Transverse colon (tissue), 4 donors: ENCODE measurements around the gene FOXD4. TPM values are rescaled to one million over a fixed set of nuclear protein-coding genes. Genes with fewer than 3 reads are reported as not detected.
"Not testable (repeated sequence)": the region's sequence is repeated elsewhere in the genome, so short reads cannot be mapped to it uniquely, and the experiment has no call there.

Source experiments
- DNase-seq: peaks from one replicate; pipeline ENCODE4 v3.0.0-alpha.2; 2019
- H3K27ac ChIP-seq, 4 donors: fragments of 200-600 bp; sonication (generic); 2 replicates each; pipeline ENCODE4 v1.5.1; 2016 to 2018; ENCODE audit warnings: inconsistent platforms in 4 of 4
- H3K27me3 ChIP-seq: fragments of 200-600 bp; sonication (generic); 2 replicates; pipeline ENCODE4 v1.5.1; 2017; ENCODE audit warnings: inconsistent platforms
- H3K36me3 ChIP-seq, 4 donors: fragments of 200-600 bp; sonication (generic); 2 replicates each; pipeline ENCODE4 v1.5.1; 2017 to 2019; ENCODE audit warnings: inconsistent platforms in 4 of 4
- H3K4me1 ChIP-seq, 4 donors: fragments of 200-600 bp; sonication (generic); 2 replicates each; pipeline ENCODE4 v1.5.1; 2017 to 2020; ENCODE audit warnings: inconsistent platforms in 4 of 4
- H3K4me3 ChIP-seq, 4 donors: fragments of 200-600 bp; sonication (generic); 1 replicate in 1 of 4; 2 replicates in 3 of 4; pipeline versions ENCODE4 v1.5.1 to v1.6.1; 2017 to 2019; ENCODE audit warnings: inconsistent platforms in 4 of 4
- H3K9me3 ChIP-seq, 2 donors: fragments of 200-600 bp; sonication (generic); 2 replicates each; pipeline ENCODE4 v1.5.1; 2017 to 2019; ENCODE audit warnings: inconsistent platforms in 2 of 2
- WGBS, 2 donors: methylation state at CpG; one replicate each; pipeline ENCODE4 v1.1.5; 2018; ENCODE audit warnings: low coverage in 1 of 2; 5-methylcytosine and 5-hydroxymethylcytosine counted together
- in situ Hi-C, 4 donors: fragments of 200-750 bp; cut with MboI; loops; one replicate each; pipeline versions ENCODE4 v1.15.0 to v1.15.1; 2017; ENCODE audit warnings: low sequenced_read_pairs in 3 of 4, low pct_ligation_motif_present in 1 of 4, low pct_unique_long_range_greater_than_20kb in 1 of 4
- intact Hi-C: fragments of 100-400 bp; cut with DNase I; formaldehyde crosslinking; loops from one replicate; pipeline ENCODE4 v1.15.1; 2023; ENCODE audit warnings: low total_unique reads
- total RNA-seq, 4 donors: library from RNA; depleted of rRNA; stranded (reverse); fragments of >200 nt; gene quantifications; one replicate each; pipeline ENCODE4 v1.1.0, GENCODE V29; 2016

FOXD4 gene
- total RNA-seq, 4 donors from 2014 or later = 0.27 to 0.32 TPM; not detected in 2

DNA sequence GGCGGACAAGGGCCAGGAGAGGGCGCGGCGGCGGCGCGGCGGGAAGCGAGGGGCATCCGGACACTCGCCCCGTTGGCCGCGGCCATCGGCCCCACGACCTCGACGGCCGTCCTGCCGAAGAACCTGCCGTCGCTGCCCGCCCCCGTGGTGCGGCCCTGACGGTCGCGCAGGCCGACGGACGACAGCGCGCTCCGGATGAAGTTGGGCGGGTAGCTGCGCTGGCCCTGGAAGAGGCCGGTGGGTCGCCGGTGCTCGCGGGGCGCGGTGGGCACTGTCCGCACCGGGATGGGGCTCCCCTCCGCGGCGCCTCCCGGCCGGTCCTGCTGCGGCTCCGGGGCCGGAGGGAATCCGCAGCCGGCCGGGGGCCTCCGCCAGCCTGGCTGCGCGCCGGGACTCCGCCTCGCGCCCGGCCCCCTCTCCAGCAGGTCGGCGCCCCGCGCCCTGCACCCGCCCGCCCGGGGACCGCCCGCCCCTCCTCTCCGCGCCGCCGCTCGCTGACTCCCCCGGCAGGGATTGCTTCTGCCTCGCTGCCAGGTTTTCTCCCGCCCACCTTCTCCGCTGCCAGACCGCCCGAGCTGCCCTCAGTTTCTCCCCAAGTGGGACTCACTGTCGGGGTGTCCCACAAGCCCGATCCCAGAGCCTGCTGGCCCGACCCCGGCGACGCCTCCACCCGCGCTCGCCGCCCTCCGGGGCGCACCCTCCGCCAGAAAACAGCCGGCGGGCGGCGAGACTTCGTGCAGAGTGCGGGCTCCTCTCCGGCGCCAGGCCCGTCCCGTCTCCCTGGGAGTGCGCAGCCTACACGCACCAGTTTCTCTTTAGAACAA, 44.9 kb downstream of the FOXD4 start:
- DNase-seq, H3K36me3 ChIP-seq, in situ Hi-C loops, intact Hi-C loops, H3K4me1 ChIP-seq, H3K9me3 ChIP-seq: not testable (repeated sequence)
- H3K27me3 ChIP-seq = peaks cover 10% of the 10 kb centered on the region
- peak overlapping the region; percentile 12 to 50 (median 34) for H3K4me3 ChIP-seq
- peak overlapping the region in 2 of 4 donors; percentile 24 to 34 for H3K27ac ChIP-seq
- WGBS, 2 donors = 3% methylated on average over 39 of the region's 109 CpGs; no CpG with 5 or more reads in 1 of the 2 donors

Other genes starting within 250 kb of the FOXD4 start
- 10 to 100 TPM in 1 of 4 donors, 1 to 10 TPM in 3; 6.0 to 12.9 (median 8.4) TPM for gene WASHC1, start 89.0 kb downstream of the FOXD4 start, total RNA-seq
- 10 to 100 TPM; 10.3 to 86.4 (median 33.9) TPM for gene ZNG1A, start 60.6 kb upstream of the FOXD4 start, total RNA-seq
- gene DOCK8, start 96.4 kb upstream of the FOXD4 start, total RNA-seq = 10 to 100 TPM; 11.2 to 59.5 (median 14.7) TPM